Psoas muscle (tissue), 8 donors: ENCODE data around the gene MXD4. TPM values are rescaled to one million over a fixed set of nuclear protein-coding genes. Genes with fewer than 3 reads are reported as not detected.
A peak's percentile ranks its signal among the peaks of the same experiment; 100 is the strongest.

Experiments used
- ATAC-seq, 4 donors: fragments of 200-7000 bp; cut with Tn5 transposase; one replicate each; pipeline ENCODE4 v1.9.1; 2020; ENCODE audit warnings: moderate library complexity in 3 of 4, mild to moderate bottlenecking in 2 of 4
- DNase-seq, 2 donors: peaks; one replicate each; pipeline ENCODE4 v3.0.0-alpha.2; 2020
- H3K27ac ChIP-seq: fragments of 200-600 bp; one replicate; pipeline ENCODE4 v1.8.0; 2022
- H3K27me3 ChIP-seq, 3 donors: fragments of 200-600 bp in 1 of 3; one replicate each; pipeline versions ENCODE4 v1.6.1 to v1.8.0; 2013 to 2022; ENCODE audit warnings: low read length in 2 of 3, mild to moderate bottlenecking in 2 of 3, moderate library complexity in 1 of 3; ENCODE audit not compliant: insufficient read depth in 3 of 3
- H3K36me3 ChIP-seq, 2 donors: fragments of 200-600 bp in 1 of 2; one replicate each; pipeline versions ENCODE4 v1.6.1 to v1.8.0; 2013 to 2022; ENCODE audit warnings: low read depth in 1 of 2, mild to moderate bottlenecking in 1 of 2, moderate library complexity in 1 of 2; ENCODE audit not compliant: insufficient read depth in 1 of 2
- H3K4me1 ChIP-seq: fragments of 200-600 bp; one replicate; pipeline ENCODE4 v1.8.0; 2022
- H3K4me3 ChIP-seq: fragments of 200-600 bp; one replicate; pipeline ENCODE4 v1.8.0; 2022; ENCODE audit warnings: mild to moderate bottlenecking
- H3K9me3 ChIP-seq: fragments of 200-600 bp; one replicate; pipeline ENCODE4 v1.8.0; 2022
- CTCF ChIP-seq: fragments of 200-600 bp; IDR thresholded peaks from one replicate; pipeline ENCODE4 v1.8.0; 2022; ENCODE audit warnings: antibody characterized with exemption
- WGBS, 3 donors: extraction: QIAGEN DNeasy Blood & Tissue Kit; methylation state at CpG; one replicate each; pipeline versions ENCODE4 v1.1.6 to v1.1.7; 2013; 5-methylcytosine and 5-hydroxymethylcytosine counted together
- intact Hi-C, 2 donors: fragments of 100-400 bp; cut with DNase I; formaldehyde crosslinking; loops; one replicate each; pipeline versions ENCODE4 v1.11.0 to v1.14.2; 2022
- polyA plus RNA-seq, 3 donors: library from polyadenylated mRNA; stranded (reverse); fragments of 200-250 nt; gene quantifications; one replicate each; pipeline ENCODE4 v1.2.3, GENCODE V29; 2013
- total RNA-seq, 4 donors: library from RNA; stranded (reverse); fragmentation: NEBNext Ultra II Directional in 2 of 4; extraction: Animal tissue kit (Norgen Biotek cat#: 25700) in 2 of 4; gene quantifications; one replicate each; pipeline versions ENCODE4 v1.2.1 to v1.2.4, GENCODE V29; 2021 to 2023
- donor health status: healthy with polysubstance abuse.
- donor health status: DM: no; HTN: no; CAD: no; lungs with moderate emphysema.
- donor health status: Bipolar disorder and iron deficiency.
- donor health status: healthy.
- donor health status: DM: yes; HTN: yes; CAD: no.
- donor health status: DM: no; HTN: no; CAD: no.
- donor health status: DM: no; HTN: no; CAD: no.
- donor health status: DM: yes; HTN: yes; CAD: no.

MXD4 gene
- total and polyA plus RNA-seq, 7 donors = 15.4 to 36.7 (median 29.9) TPM

- no peaks in the 10 kb centered on the region for H3K9me3 ChIP-seq
- ATAC-seq = no peak
- no peak for TF ChIP-seq CTCF
- peak overlapping the region; percentile 97 for H3K27ac ChIP-seq
- 36 to 48% (median 38%) methylated on average over 12 to 13 of the region's 13 CpGs for WGBS, 3 donors
- intact Hi-C loops = no loop called here
- DNase-seq = no peak
- H3K36me3 ChIP-seq = peaks cover 0 to 15% of the 10 kb centered on the region in 2 donors
- H3K4me3 ChIP-seq = peak overlapping the region; percentile 99
- peaks cover 54% of the 10 kb centered on the region for H3K4me1 ChIP-seq
- no peaks in the 10 kb centered on the region for H3K27me3 ChIP-seq
Observed at GRCh38 chr4:2262944-2263250, 988 bp upstream of the MXD4 start.

GRCh38 chr4:2262145-2262943 lies 435 bp upstream of the MXD4 start:
- TF ChIP-seq CTCF = no peak
- ATAC-seq = peak; percentile 92 to 95 (median 93)
- no peaks in the 10 kb centered on the region for H3K9me3 ChIP-seq
- peak; percentile 100 for DNase-seq
- H3K27me3 ChIP-seq = no peaks in the 10 kb centered on the region
- peaks cover 60% of the 10 kb centered on the region for H3K4me1 ChIP-seq
- peaks cover 0 to 20% of the 10 kb centered on the region in 2 donors for H3K36me3 ChIP-seq
- H3K4me3 ChIP-seq = peak overlapping the region; percentile 99
- intact Hi-C loops = no loop called here
- H3K27ac ChIP-seq = peak overlapping the region; percentile 97
- WGBS, 3 donors = 0 to 1% (median 0%) methylated on average over 67 to 98 of the region's 98 CpGs

- Histone ChIP-seq H3K27ac (peak overlapping the region; percentile 94), H3K4me3 (peak overlapping the region; percentile 99), H3K9me3 (no peaks in the 10 kb centered on the region), H3K27me3 (no peaks in the 10 kb centered on the region), H3K36me3 (peaks cover 0 to 26% of the 10 kb centered on the region in 2 donors), H3K4me1 (peaks cover 66% of the 10 kb centered on the region)
- 0 to 2% (median 1%) methylated on average over 46 to 91 of the region's 91 CpGs for WGBS, 3 donors
- DNase-seq = peak; percentile 62 to 76
- peak in 3 of 4 donors; percentile 14 to 25 (median 25) for ATAC-seq
- intact Hi-C loops = loop anchor here in 1 of 2 donors (2.0 kb wide), 1 partner anchor 18 kb away; the partner anchor contains the start of genes HAUS3 and POLN
- no peak for TF ChIP-seq CTCF
Observed at GRCh38 chr4:2261110-2261852, 628 bp downstream of the MXD4 start.

- ATAC-seq = no peak
Observed at GRCh38 chr4:2260344-2261109, 1.4 kb downstream of the MXD4 start.

More at GRCh38 chr4:2260344-2261109, 1.4 kb downstream of the MXD4 start:
- Histone ChIP-seq H3K9me3 (no peaks in the 10 kb centered on the region), H3K4me1 (peaks cover 66% of the 10 kb centered on the region), H3K4me3 (peak overlapping the region; percentile 99), H3K36me3 (peaks cover 0 to 26% of the 10 kb centered on the region in 2 donors), H3K27ac (peak overlapping the region; percentile 94), H3K27me3 (no peaks in the 10 kb centered on the region)
- 20 to 40% (median 24%) methylated on average over 22 to 23 of the region's 23 CpGs for WGBS, 3 donors
- intact Hi-C loops = loop anchor here in 1 of 2 donors (2.0 kb wide), 1 partner anchor 18 kb away; the partner anchor contains the start of genes HAUS3 and POLN
- DNase-seq = peak; percentile 29 to 58
- no peak for TF ChIP-seq CTCF
